Neural progenitor cell (in vitro differentiated cells): ENCODE measurements around the gene LMTK2. TPM values are rescaled to one million over a fixed set of nuclear protein-coding genes. Genes with fewer than 3 reads are reported as not detected.

ENCODE experiments used
- DNase-seq: peaks from one replicate; pipeline ENCODE4 v3.0.0-alpha.2; 2016; ENCODE audit warnings: low spot score
- H2AFZ ChIP-seq: fragments of 200-600 bp; sonication (generic); replicated peaks from 2 replicates; pipeline ENCODE4 v1.6.1; 2016; ENCODE audit warnings: antibody characterized with exemption
- H3F3A ChIP-seq: fragments of 200-600 bp; sonication (generic); 2 replicates; pipeline ENCODE4 v1.6.1; 2016; ENCODE audit warnings: antibody characterized with exemption, low read depth
- H3K27ac ChIP-seq: fragments of 200-600 bp; sonication (generic); 2 replicates; pipeline ENCODE4 v1.5.1; 2016; ENCODE audit warnings: mild to moderate bottlenecking
- H3K27me3 ChIP-seq: fragments of 200-600 bp; sonication (generic); 2 replicates; pipeline ENCODE4 v1.6.1; 2016; ENCODE audit warnings: mild to moderate bottlenecking, moderate library complexity
- H3K36me3 ChIP-seq: fragments of 200-600 bp; sonication (generic); 2 replicates; pipeline ENCODE4 v1.5.1; 2016
- H3K4me1 ChIP-seq: fragments of 200-600 bp; sonication (generic); 2 replicates; pipeline ENCODE4 v1.6.1; 2016; ENCODE audit warnings: mixed run types
- H3K4me2 ChIP-seq: fragments of 200-600 bp; sonication (generic); 2 replicates; pipeline ENCODE4 v1.6.1; 2016
- H3K4me3 ChIP-seq: fragments of 200-600 bp; sonication (generic); 2 replicates; pipeline ENCODE4 v1.5.1; 2016
- H3K79me2 ChIP-seq: fragments of 200-600 bp; sonication (generic); 2 replicates; pipeline ENCODE4 v1.6.1; 2016; ENCODE audit warnings: low read depth
- H3K9ac ChIP-seq: fragments of 200-600 bp; sonication (generic); 2 replicates; pipeline ENCODE4 v1.6.1; 2016
- H3K9me3 ChIP-seq: fragments of 200-600 bp; sonication (generic); 2 replicates; pipeline ENCODE4 v1.5.1; 2016; ENCODE audit warnings: low read depth
- H4K20me1 ChIP-seq: fragments of 200-600 bp; sonication (generic); 2 replicates; pipeline ENCODE4 v1.6.1; 2016; ENCODE audit warnings: low read depth
- H3K27ac Mint-ChIP-seq: 3 replicates; pipeline ENCODE4 v1.8.0; 2021; ENCODE audit warnings: mixed read lengths
- H3K27me3 Mint-ChIP-seq: 2 replicates; pipeline ENCODE4 v1.8.0; 2022; ENCODE audit warnings: low read depth, mild to moderate bottlenecking, inconsistent platforms, moderate library complexity, mixed read lengths; ENCODE audit not compliant: insufficient read depth
- H3K36me3 Mint-ChIP-seq: 3 replicates; pipeline ENCODE4 v1.8.0; 2021; ENCODE audit warnings: mixed read lengths
- H3K4me1 Mint-ChIP-seq: 3 replicates; pipeline ENCODE4 v1.8.0; 2021; ENCODE audit warnings: mixed read lengths
- H3K4me3 Mint-ChIP-seq: 3 replicates; pipeline ENCODE4 v1.8.0; 2021; ENCODE audit warnings: mild to moderate bottlenecking, moderate library complexity, mixed read lengths
- H3K9me3 Mint-ChIP-seq: 3 replicates; pipeline ENCODE4 v1.8.0; 2020; ENCODE audit warnings: mixed read lengths
- EZH2 ChIP-seq: fragments of 200-600 bp; sonication (generic); IDR thresholded peaks from 2 replicates; pipeline ENCODE4 v1.6.1; 2017; ENCODE audit warnings: antibody characterized with exemption, mild to moderate bottlenecking, moderate library complexity
- EZH2phosphoT487 ChIP-seq: fragments of 200-600 bp; sonication (generic); IDR thresholded peaks from 2 replicates; pipeline ENCODE4 v1.6.1; 2017; ENCODE audit warnings: antibody characterized with exemption
- total RNA-seq: library from RNA; depleted of rRNA; stranded (reverse); fragments of >200 nt; gene quantifications from 2 replicates; pipeline ENCODE4 v1.2.3, GENCODE V29; 2015; ENCODE audit warnings: low replicate concordance
- TF ChIP-seq, protein P1 (sequence below): fragments of 200-600 bp; sonication (generic); IDR thresholded peaks from 2 replicates; pipeline ENCODE4 v1.5.1; 2017; ENCODE audit warnings: antibody characterized with exemption, mild to moderate bottlenecking

Gene LMTK2
- total RNA-seq, 1 donor from 2014 or later: 14.1 TPM

DNA sequence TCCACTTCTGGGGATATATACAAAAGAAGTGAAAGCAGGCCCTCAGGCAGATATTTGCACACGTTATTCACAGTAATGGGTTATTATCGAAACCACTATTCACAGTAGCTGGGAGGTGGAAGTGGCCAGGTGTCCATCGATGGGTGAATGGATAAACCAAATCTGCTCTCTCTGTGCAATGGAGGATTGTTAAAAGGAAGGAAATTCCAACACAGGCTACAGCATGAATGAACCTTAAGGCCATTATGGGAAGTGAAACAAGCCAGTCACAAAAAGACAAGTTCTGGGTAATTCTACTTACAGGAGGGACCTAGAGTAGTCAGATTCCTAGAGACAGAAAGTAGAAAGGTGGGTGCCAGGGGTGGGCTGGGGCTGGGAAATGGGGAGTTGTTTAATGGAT, 56.1 kb downstream of the LMTK2 start:
- Mint-ChIP-seq H3K4me1 (peaks cover 6% of the 10 kb centered on the region), H3K27ac (no peak overlapping the region), H3K9me3 (no peaks in the 10 kb centered on the region), H3K27me3 (peaks cover 4% of the 10 kb centered on the region), H3K4me3 (no peak overlapping the region), H3K36me3 (peaks cover 5% of the 10 kb centered on the region)
- H3K9ac ChIP-seq: no peak overlapping the region
- no peak for DNase-seq
- no peaks in the 10 kb centered on the region for H3K4me1 ChIP-seq
- H3K4me2 ChIP-seq: no peak overlapping the region
- peaks cover 30% of the 10 kb centered on the region for H4K20me1 ChIP-seq
- no peak overlapping the region for H3K4me3 ChIP-seq
- no peaks in the 10 kb centered on the region for H3K36me3 ChIP-seq
- no peak overlapping the region for H3K27ac ChIP-seq
- H2AFZ ChIP-seq: no peak overlapping the region
- no peaks in the 10 kb centered on the region for H3F3A ChIP-seq
- H3K79me2 ChIP-seq: no peaks in the 10 kb centered on the region
- TF ChIP-seq, protein P1, sequence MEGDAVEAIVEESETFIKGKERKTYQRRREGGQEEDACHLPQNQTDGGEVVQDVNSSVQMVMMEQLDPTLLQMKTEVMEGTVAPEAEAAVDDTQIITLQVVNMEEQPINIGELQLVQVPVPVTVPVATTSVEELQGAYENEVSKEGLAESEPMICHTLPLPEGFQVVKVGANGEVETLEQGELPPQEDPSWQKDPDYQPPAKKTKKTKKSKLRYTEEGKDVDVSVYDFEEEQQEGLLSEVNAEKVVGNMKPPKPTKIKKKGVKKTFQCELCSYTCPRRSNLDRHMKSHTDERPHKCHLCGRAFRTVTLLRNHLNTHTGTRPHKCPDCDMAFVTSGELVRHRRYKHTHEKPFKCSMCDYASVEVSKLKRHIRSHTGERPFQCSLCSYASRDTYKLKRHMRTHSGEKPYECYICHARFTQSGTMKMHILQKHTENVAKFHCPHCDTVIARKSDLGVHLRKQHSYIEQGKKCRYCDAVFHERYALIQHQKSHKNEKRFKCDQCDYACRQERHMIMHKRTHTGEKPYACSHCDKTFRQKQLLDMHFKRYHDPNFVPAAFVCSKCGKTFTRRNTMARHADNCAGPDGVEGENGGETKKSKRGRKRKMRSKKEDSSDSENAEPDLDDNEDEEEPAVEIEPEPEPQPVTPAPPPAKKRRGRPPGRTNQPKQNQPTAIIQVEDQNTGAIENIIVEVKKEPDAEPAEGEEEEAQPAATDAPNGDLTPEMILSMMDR: no peak
- TF ChIP-seq EZH2 (no peak), EZH2phosphoT487 (no peak)
- H3K27me3 ChIP-seq: no peaks in the 10 kb centered on the region
- no peaks in the 10 kb centered on the region for H3K9me3 ChIP-seq

DNA sequence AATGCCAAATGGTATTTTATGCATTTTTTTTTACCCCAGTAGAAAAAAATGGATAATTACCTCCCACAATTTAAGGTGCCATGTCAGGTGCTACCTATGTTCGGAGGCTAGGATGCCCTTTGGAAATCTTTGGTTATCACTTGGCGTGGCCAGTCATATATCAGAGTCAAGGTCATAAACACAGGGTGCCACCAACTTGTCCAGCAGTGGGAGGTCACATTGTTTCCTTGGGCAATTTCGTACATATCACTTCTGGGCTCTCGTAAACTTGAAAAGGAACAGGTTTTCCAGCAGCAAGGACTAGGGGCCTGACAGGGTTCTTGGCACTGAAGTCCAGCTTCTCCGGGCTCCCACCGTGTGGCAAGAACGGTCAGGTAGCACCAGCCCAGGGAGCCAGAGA, 56.6 kb downstream of the LMTK2 start:
- H3K27ac Mint-ChIP-seq: no peak overlapping the region

DNA sequence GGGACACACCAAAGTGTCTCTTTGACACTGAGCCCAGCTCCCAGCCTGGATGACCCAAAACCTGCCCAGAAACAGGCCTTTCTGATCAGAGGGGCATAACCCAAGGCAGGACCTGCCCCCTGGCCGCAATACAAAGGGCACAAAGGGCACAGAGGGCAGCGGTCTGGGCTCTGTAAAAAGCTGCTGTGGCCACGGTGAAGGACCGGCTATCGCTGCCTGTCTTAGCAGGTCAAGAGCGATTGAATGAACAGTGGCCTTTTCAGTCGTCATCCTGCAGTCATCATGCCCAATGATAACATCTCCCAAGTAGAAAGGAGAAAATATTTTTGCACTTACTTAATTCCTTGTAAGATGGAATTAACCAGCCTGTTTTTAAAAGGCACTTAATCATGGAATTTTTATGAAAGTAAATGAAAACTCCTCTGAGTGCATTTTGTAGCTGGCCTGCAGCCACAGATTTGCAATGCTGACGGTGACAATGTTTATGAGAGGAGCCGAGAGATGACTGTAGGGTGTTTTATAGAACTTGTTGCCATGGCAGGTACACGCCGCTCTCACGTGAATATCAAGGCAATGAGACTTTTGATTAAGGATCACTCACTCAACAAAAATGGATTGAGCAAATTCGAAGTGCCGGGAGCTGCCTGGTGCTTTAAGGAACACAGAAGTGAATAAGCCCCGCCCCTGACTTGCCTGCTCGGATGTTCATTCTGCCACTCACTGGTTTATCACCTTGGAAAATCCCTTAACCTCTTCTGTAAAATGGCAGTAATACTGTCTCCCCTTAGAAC, 57.2 kb downstream of the LMTK2 start:
- H3K4me1 Mint-ChIP-seq: peaks cover 8% of the 10 kb centered on the region
- H3K4me1 ChIP-seq: no peaks in the 10 kb centered on the region
- H2AFZ ChIP-seq: no peak overlapping the region
- peaks cover 37% of the 10 kb centered on the region for H4K20me1 ChIP-seq
- H3K36me3 Mint-ChIP-seq: no peaks in the 10 kb centered on the region
- H3K9me3 Mint-ChIP-seq: no peaks in the 10 kb centered on the region
- H3K27ac Mint-ChIP-seq: no peak overlapping the region
- peaks cover 4% of the 10 kb centered on the region for H3K27me3 Mint-ChIP-seq
- TF ChIP-seq EZH2 (no peak), EZH2phosphoT487 (no peak)
- TF ChIP-seq, protein P1: no peak
- H3K36me3 ChIP-seq: no peaks in the 10 kb centered on the region
- H3K27ac ChIP-seq: no peak overlapping the region
- no peak overlapping the region for H3K4me3 ChIP-seq
- no peak overlapping the region for H3K4me3 Mint-ChIP-seq
- H3K79me2 ChIP-seq: no peaks in the 10 kb centered on the region
- no peak overlapping the region for H3K4me2 ChIP-seq
- no peaks in the 10 kb centered on the region for H3K9me3 ChIP-seq
- DNase-seq: no peak
- H3K9ac ChIP-seq: no peak overlapping the region
- no peaks in the 10 kb centered on the region for H3K27me3 ChIP-seq
- H3F3A ChIP-seq: no peaks in the 10 kb centered on the region

More for the DNA sequence above, 56.6 kb downstream of the LMTK2 start:
- H3K9ac ChIP-seq: no peak overlapping the region
- no peaks in the 10 kb centered on the region for H3K79me2 ChIP-seq
- H3K27ac ChIP-seq: no peak overlapping the region
- H3K4me1 ChIP-seq: no peaks in the 10 kb centered on the region
- Mint-ChIP-seq H3K4me3 (no peak overlapping the region), H3K36me3 (peaks cover 1% of the 10 kb centered on the region), H3K27me3 (peaks cover 4% of the 10 kb centered on the region), H3K4me1 (peaks cover 6% of the 10 kb centered on the region), H3K9me3 (no peaks in the 10 kb centered on the region)
- H3F3A ChIP-seq: no peaks in the 10 kb centered on the region
- H3K9me3 ChIP-seq: no peaks in the 10 kb centered on the region
- H3K4me2 ChIP-seq: no peak overlapping the region
- H2AFZ ChIP-seq: no peak overlapping the region
- H3K36me3 ChIP-seq: no peaks in the 10 kb centered on the region
- H4K20me1 ChIP-seq: peaks cover 35% of the 10 kb centered on the region
- DNase-seq: no peak
- no peak overlapping the region for H3K4me3 ChIP-seq
- no peak for TF ChIP-seq EZH2phosphoT487
- TF ChIP-seq, protein P1: no peak
- TF ChIP-seq EZH2: no peak
- H3K27me3 ChIP-seq: no peaks in the 10 kb centered on the region
